Kidney (tissue), 14 donors: ENCODE measurements around the gene UBE2J2. TPM values are rescaled to one million over a fixed set of nuclear protein-coding genes. Genes with fewer than 3 reads are reported as not detected.

Source experiments
- DNase-seq, 5 donors: peaks; one replicate each; pipeline ENCODE4 v3.0.0-alpha.2; 2013 to 2020
- FAIRE-seq: peaks from 2 replicates; lab custom pipeline; 2012; peaks lifted over from hg19 to GRCh38; lab: Jason Lieb, UNC
- H3K27ac ChIP-seq, 2 donors: one replicate each; pipeline ENCODE4 v1.7.0; 2013; ENCODE audit warnings: low read depth in 2 of 2, low read length in 2 of 2, inconsistent platforms in 1 of 2
- H3K27me3 ChIP-seq: one replicate; pipeline ENCODE4 v1.7.1; 2013; ENCODE audit warnings: low read length, inconsistent platforms; ENCODE audit not compliant: control insufficient read depth, insufficient read depth
- H3K36me3 ChIP-seq, 3 donors: one replicate each; pipeline versions ENCODE4 v1.7.0 to v1.7.1; 2013; ENCODE audit warnings: low read length in 3 of 3, control low read depth in 1 of 3, inconsistent platforms in 1 of 3; ENCODE audit not compliant: insufficient read depth in 3 of 3, control insufficient read depth in 2 of 3
- H3K4me1 ChIP-seq, 3 donors: one replicate each; pipeline versions ENCODE4 v1.7.0 to v1.7.1; 2013; ENCODE audit warnings: low read length in 3 of 3, inconsistent platforms in 1 of 3, low read depth in 1 of 3; ENCODE audit not compliant: control insufficient read depth in 2 of 3, insufficient read depth in 2 of 3
- H3K4me3 ChIP-seq, 3 donors: one replicate each; pipeline versions ENCODE4 v1.7.0 to v1.8.1; 2013; ENCODE audit warnings: low read length in 3 of 3, control low read depth in 1 of 3, inconsistent platforms in 1 of 3
- H3K9ac ChIP-seq, 3 donors: one replicate each; pipeline versions ENCODE4 v1.7.0 to v1.7.1; 2013; ENCODE audit warnings: low read length in 3 of 3, control low read depth in 1 of 3, inconsistent platforms in 1 of 3
- H3K9me3 ChIP-seq, 3 donors: one replicate each; pipeline versions ENCODE4 v1.7.0 to v1.7.1; 2013; ENCODE audit warnings: low read length in 3 of 3, control low read depth in 1 of 3, inconsistent platforms in 1 of 3; ENCODE audit not compliant: control insufficient read depth in 2 of 3, insufficient read depth in 1 of 3
- intact Hi-C: fragments of 100-400 bp; cut with DNase I; formaldehyde crosslinking; loops from one replicate; pipeline ENCODE4 v1.11.1; 2022
- polyA plus RNA-seq: library from polyadenylated mRNA; stranded (reverse); fragments of 350-450 nt; fragmentation: Illumina TruSeq; extraction: RNeasy Lipid Tissue Mini Kit (QIAGEN cat#74804); gene quantifications from one replicate; pipeline ENCODE4 v1.2.3, GENCODE V29; 2014; ENCODE audit warnings: low read depth, low replicate concordance; ENCODE audit not compliant: insufficient read depth
- total RNA-seq: library from RNA; stranded (reverse); fragmentation: NEBNext Ultra II Directional; extraction: Animal tissue kit (Norgen Biotek cat#: 25700); gene quantifications from one replicate; pipeline ENCODE4 v1.2.1, GENCODE V29; 2021
- TF ChIP-seq, protein P1 (sequence below): IDR thresholded peaks from 3 replicates; pipeline ENCODE4 v1.5.1; 2012; ENCODE audit warnings: mild to moderate bottlenecking, moderate library complexity, borderline replicate concordance; ENCODE audit not compliant: insufficient read depth; ENCODE audit errors: extremely low read depth
- donor health status: control.
- donor health status: control.
- donor health status: control.
- donor health status: control.
- donor health status: control.
- donor health status: DM: yes; HTN: yes; CAD: no.
- donor health status: Normal renal cell carcinoma (clear cell type).

The UBE2J2 gene
- total and polyA plus RNA-seq, 2 donors from 2014 or later: 56.6 to 57.4 TPM

DNA sequence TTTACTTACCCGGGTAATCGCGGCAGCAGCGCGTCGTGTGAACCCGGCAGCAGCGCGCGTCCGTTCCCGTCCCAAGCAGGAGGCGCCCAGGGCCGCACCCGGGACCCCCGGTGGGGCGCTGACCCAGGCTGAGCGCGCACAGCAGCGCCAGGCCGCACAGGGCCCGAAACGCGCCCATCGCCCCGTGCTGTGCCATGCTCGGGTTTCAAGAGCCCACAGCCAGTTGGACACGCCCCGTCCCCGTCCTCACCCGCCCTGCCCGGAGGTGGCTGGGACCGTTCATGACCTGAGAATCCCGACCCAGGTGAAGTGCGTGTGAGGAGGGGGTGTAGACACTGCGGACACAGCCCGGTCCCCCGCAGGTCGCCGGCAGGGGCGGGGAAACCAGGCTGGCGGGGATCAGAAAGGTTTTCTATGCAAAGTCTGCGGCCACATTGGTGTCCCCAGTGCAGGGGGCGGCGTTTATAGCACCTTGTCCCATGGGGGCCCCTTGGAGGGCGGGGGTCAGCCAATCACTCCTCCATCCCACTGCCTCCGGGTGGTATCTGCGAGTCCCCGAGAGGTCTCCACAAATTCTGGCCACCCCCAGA lies 67.2 kb downstream of the UBE2J2 start, which contains the start of gene TNFRSF18:
Gene TNFRSF18, minus strand, starts transcription at position 217 of the 590 bp plus-strand sequence. Its CDS starts 21 bp downstream, at position 196.
- no peak for FAIRE-seq
- H3K27me3 ChIP-seq: no peaks in the 10 kb centered on the region
- H3K4me1 ChIP-seq: peaks cover 0 to 3% (median 0%) of the 10 kb centered on the region in 3 donors
- H3K27ac ChIP-seq: no peak within 1 kb of the TSS
- TF ChIP-seq, protein P1, sequence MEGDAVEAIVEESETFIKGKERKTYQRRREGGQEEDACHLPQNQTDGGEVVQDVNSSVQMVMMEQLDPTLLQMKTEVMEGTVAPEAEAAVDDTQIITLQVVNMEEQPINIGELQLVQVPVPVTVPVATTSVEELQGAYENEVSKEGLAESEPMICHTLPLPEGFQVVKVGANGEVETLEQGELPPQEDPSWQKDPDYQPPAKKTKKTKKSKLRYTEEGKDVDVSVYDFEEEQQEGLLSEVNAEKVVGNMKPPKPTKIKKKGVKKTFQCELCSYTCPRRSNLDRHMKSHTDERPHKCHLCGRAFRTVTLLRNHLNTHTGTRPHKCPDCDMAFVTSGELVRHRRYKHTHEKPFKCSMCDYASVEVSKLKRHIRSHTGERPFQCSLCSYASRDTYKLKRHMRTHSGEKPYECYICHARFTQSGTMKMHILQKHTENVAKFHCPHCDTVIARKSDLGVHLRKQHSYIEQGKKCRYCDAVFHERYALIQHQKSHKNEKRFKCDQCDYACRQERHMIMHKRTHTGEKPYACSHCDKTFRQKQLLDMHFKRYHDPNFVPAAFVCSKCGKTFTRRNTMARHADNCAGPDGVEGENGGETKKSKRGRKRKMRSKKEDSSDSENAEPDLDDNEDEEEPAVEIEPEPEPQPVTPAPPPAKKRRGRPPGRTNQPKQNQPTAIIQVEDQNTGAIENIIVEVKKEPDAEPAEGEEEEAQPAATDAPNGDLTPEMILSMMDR: no peak
- DNase-seq: peak; percentile 48 to 82 (median 67)
- intact Hi-C loops: no loop called here
- H3K4me3 ChIP-seq: no peak within 1 kb of the TSS
- no peaks in the 10 kb centered on the region for H3K36me3 ChIP-seq
- H3K9ac ChIP-seq: no peak within 1 kb of the TSS
- no peaks in the 10 kb centered on the region for H3K9me3 ChIP-seq

DNA sequence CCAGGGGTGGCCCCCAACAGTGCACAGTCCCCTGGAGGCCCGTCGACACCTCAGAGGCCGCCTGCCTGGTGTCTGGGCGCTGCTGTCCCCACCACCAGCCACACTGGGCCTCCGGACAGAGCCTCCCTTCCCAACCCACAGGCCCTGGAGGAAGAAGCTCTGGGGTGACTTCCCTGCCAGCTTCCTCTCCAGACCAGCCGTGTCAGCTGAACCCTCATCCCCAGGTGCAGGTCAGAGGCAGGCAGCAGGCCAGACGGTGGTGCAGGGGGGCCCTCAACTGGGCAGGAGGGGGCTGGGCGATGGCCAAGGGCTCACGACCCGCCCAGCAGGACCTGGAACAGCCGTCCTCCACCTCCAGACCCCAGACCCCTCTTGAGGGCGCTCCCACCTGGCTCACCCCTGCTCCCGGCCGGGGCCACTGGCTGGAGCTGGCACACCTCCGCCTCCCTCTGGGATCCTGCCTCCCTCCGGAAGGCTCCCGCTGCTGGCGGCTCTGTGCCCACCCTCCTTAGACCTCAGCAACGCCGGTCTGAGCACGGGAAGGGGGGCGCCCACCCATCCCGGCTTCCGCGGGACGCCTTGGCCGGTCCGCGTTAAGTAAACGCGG lies 67.8 kb downstream of the UBE2J2 start:
- H3K4me3 ChIP-seq: no peak overlapping the region
- no peak overlapping the region for H3K9ac ChIP-seq
- peak in 2 of 5 donors; percentile 65 to 76 for DNase-seq
- H3K27ac ChIP-seq: no peak overlapping the region
- TF ChIP-seq, protein P1: no peak
- H3K9me3 ChIP-seq: no peaks in the 10 kb centered on the region
- H3K27me3 ChIP-seq: no peaks in the 10 kb centered on the region
- intact Hi-C loops: no loop called here
- FAIRE-seq: no peak
- H3K4me1 ChIP-seq: peaks cover 0 to 3% (median 0%) of the 10 kb centered on the region in 3 donors
- no peaks in the 10 kb centered on the region for H3K36me3 ChIP-seq

DNA sequence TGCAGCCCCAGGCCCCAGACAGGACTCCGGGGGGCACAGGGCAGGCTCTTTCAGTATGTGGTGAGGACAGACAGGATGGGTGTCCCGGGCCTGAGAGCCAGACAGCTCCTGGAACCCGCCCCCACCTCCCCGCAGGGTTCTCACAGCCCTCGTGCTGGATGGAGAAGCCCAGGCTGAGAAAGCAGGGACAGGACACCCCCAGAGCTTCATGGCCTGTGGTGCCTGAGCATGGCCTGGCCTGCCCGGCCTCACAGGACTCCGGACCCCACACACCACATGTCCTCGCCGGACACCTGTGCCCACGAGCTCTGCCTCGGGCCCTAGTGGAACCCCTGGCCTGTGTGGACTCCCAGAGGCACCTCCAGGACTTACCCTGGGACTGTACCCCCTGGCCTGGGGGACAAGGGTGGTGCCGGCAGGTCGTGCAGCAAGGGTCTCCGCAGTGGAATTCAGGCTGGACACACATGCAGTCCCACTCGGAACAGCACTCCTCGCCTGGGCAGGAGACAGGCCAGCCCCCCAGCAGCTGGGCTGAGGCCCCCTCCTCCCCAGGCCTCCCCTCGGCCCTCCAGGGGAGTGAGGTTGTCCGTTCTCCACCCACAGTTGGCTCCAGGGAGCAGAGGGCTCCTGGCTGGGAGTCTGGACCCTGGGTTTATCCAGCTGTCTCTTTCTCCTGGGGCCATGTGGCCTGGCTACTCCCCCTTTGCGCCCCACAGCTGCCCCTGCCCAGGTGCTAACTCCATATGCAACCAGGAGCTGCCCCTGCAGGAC lies 68.5 kb downstream of the UBE2J2 start:
- Histone ChIP-seq H3K27me3 (no peaks in the 10 kb centered on the region), H3K9ac (no peak overlapping the region), H3K27ac (no peak overlapping the region), H3K4me3 (no peak overlapping the region), H3K36me3 (no peaks in the 10 kb centered on the region), H3K9me3 (no peaks in the 10 kb centered on the region), H3K4me1 (peaks cover 0 to 3% (median 0%) of the 10 kb centered on the region in 3 donors)
- TF ChIP-seq, protein P1: no peak
- DNase-seq (peak in 2 of 5 donors; percentile 46 to 69), FAIRE-seq (no peak)
- intact Hi-C loops: no loop called here
